ENCODE results near the gene SESN1. TPM values are rescaled to one million over a fixed set of nuclear protein-coding genes. Genes with fewer than 3 reads are reported as not detected.
A peak's percentile ranks its signal among the peaks of the same experiment; 100 is the strongest.

The SESN1 gene
- total RNA-seq, 1 donor from 2014 or later = 58.9 TPM

DNA sequence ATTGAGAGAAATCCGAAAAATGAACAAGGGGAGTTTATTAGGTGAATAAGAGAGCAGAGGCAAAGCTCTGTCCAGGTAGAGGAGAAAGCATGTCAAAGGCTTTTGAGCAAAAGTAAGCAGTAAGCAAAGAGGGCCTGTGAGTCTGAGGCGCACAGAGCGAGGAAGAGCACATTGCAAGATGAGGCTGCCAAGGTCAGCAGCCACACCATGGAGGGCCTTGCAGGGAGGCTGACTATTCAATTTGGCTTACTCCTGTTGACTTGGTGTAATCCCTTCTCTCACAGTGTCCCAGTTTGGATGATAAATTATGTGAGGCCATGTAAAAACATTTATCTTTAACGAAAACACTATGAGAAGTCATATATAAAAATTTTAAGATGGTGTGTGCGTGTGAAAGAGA is 32.4 kb downstream of the SESN1 start:
- intact Hi-C loops (cut with DNase I) = no loop called here

DNA sequence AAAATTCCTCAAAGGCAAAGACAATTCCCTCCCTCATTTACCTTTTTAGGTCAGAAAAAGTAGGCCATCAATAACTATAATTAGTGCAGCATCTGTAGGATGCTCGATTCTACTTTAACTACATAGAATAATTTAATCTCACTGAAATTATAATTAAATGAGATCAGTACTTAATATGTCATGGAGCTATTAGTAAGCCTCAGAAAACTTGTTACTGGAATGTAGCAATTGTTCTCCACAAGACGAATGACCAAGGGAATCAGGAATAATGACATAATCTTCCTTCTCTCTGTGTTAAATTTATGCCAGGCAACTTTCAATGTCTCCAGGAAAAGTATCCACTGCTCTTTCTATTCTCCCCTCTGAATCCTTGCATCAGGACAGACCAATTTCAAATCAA is 34.1 kb downstream of the SESN1 start:
- H3K27me3 ChIP-seq = no peaks in the 10 kb centered on the region
- H3K9me3 ChIP-seq = no peaks in the 10 kb centered on the region
- intact Hi-C loops (cut with DNase I) = no loop called here
- TF ChIP-seq POLR2A (IDR thresholded peaks at IDR 0.05) (no peak), POLR2AphosphoS5 (IDR thresholded peaks at IDR 0.05; ENCODE audit: insufficient read depth in 1 of 2, low read depth in 1 of 2) (no peak)
- TF ChIP-seq, protein P1, sequence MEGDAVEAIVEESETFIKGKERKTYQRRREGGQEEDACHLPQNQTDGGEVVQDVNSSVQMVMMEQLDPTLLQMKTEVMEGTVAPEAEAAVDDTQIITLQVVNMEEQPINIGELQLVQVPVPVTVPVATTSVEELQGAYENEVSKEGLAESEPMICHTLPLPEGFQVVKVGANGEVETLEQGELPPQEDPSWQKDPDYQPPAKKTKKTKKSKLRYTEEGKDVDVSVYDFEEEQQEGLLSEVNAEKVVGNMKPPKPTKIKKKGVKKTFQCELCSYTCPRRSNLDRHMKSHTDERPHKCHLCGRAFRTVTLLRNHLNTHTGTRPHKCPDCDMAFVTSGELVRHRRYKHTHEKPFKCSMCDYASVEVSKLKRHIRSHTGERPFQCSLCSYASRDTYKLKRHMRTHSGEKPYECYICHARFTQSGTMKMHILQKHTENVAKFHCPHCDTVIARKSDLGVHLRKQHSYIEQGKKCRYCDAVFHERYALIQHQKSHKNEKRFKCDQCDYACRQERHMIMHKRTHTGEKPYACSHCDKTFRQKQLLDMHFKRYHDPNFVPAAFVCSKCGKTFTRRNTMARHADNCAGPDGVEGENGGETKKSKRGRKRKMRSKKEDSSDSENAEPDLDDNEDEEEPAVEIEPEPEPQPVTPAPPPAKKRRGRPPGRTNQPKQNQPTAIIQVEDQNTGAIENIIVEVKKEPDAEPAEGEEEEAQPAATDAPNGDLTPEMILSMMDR (IDR thresholded peaks at IDR 0.05) = no peak
- no peaks in the 10 kb centered on the region for H3K36me3 ChIP-seq
- H3K4me1 ChIP-seq = peaks cover 33% of the 10 kb centered on the region
- no peak for DNase-seq (ENCODE audit: extremely low spot score in 2 of 2)
- no peak overlapping the region for H3K4me3 ChIP-seq
- H3K27ac ChIP-seq = no peak overlapping the region

More for the DNA sequence above, 32.4 kb downstream of the SESN1 start:
- no peak overlapping the region for H3K4me3 ChIP-seq
- no peak overlapping the region for H3K27ac ChIP-seq
- peaks cover 24% of the 10 kb centered on the region for H3K4me1 ChIP-seq
- no peaks in the 10 kb centered on the region for H3K36me3 ChIP-seq
- H3K9me3 ChIP-seq = no peaks in the 10 kb centered on the region
- DNase-seq (ENCODE audit: extremely low spot score in 2 of 2) = no peak
- TF ChIP-seq POLR2A (IDR thresholded peaks at IDR 0.05) (no peak), POLR2AphosphoS5 (IDR thresholded peaks at IDR 0.05; ENCODE audit: insufficient read depth in 1 of 2, low read depth in 1 of 2) (no peak)
- TF ChIP-seq, protein P1 (IDR thresholded peaks at IDR 0.05) = no peak
- no peaks in the 10 kb centered on the region for H3K27me3 ChIP-seq

DNA sequence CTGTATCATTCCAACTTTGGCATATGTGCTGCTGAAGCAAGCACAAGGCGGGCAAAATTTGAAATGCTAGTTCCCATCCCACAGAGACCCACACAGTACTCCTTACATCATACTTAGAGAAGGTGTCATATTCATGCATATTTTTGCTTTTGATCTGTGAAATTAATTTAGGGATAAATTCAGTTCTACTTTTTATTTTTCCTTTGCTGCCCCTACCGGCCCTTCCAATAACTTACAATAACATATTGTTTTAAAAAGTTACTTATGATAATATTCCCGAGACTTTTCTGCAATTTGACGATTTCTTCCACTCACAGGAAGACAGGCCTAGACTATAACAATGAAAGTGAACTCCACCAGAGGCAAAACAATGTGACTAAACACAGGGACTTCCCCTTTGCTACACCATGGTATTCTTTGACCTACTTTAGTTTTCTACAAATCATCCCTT is 35.0 kb downstream of the SESN1 start:
- Histone ChIP-seq H3K27me3 (no peaks in the 10 kb centered on the region), H3K36me3 (no peaks in the 10 kb centered on the region), H3K4me1 (peaks cover 33% of the 10 kb centered on the region), H3K27ac (no peak overlapping the region), H3K9me3 (no peaks in the 10 kb centered on the region), H3K4me3 (no peak overlapping the region)
- TF ChIP-seq POLR2A (IDR thresholded peaks at IDR 0.05) (no peak), POLR2AphosphoS5 (IDR thresholded peaks at IDR 0.05; ENCODE audit: insufficient read depth in 1 of 2, low read depth in 1 of 2) (peak in 1 of 2 donors; percentile 24)
- TF ChIP-seq, protein P1 (IDR thresholded peaks at IDR 0.05) = peak in 1 of 3 experiments; percentile 8
- intact Hi-C loops (cut with DNase I) = loop anchor here (10.0 kb wide), 1 partner anchor 1405 kb away; no protein-coding TSS in a partner anchor
- no peak for DNase-seq (ENCODE audit: extremely low spot score in 2 of 2)

DNA sequence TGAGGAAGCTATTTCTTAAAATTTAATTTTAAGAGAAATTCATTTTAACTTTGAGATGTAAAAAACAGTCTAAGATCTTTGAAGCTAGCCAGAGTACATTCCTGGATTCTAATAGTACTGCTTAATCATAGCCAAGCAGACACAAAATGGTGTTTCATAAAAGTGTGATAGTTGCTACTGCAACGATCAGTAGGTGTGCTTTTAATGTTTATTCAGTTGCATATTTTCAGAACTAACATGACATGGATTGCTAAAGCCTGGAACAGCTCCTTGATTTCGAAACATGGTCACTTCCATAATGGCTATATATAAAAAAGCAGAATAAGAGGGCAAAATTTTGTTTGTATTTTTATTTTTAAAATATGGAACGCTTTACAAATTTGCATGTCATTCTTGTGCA is 35.5 kb downstream of the SESN1 start:
- Histone ChIP-seq H3K27ac (no peak overlapping the region), H3K9me3 (no peaks in the 10 kb centered on the region), H3K27me3 (no peaks in the 10 kb centered on the region), H3K4me1 (peaks cover 33% of the 10 kb centered on the region), H3K36me3 (no peaks in the 10 kb centered on the region), H3K4me3 (no peak overlapping the region)
- intact Hi-C loops (cut with DNase I) = loop anchor here (10.0 kb wide), 1 partner anchor 1404 kb away; no protein-coding TSS in a partner anchor
- no peak for DNase-seq (ENCODE audit: extremely low spot score in 2 of 2)
- TF ChIP-seq POLR2A (IDR thresholded peaks at IDR 0.05) (no peak), POLR2AphosphoS5 (IDR thresholded peaks at IDR 0.05; ENCODE audit: insufficient read depth in 1 of 2, low read depth in 1 of 2) (no peak)

DNA sequence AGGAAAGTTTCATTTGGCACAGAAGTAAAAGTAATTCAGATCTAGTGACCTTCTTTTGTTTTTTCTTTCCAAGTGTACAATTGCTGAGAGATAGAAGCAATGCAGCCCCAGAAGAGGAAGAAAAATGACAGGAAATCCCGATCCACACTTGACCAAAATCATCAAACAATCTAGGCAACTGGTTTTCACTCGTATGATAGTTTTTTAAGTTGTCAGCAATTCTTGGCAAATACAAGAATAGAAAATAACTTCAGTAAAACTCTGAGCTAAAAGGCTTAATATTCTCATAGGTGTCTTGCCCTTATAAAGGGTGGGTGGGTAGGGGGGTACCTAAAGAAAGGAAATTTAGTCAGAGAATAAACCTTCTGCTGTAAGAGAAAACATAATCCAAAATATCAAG is 36.0 kb downstream of the SESN1 start:
- no peak for DNase-seq (ENCODE audit: extremely low spot score in 2 of 2)
- TF ChIP-seq POLR2A (IDR thresholded peaks at IDR 0.05) = no peak
- no peak for TF ChIP-seq POLR2AphosphoS5 (IDR thresholded peaks at IDR 0.05; ENCODE audit: insufficient read depth in 1 of 2, low read depth in 1 of 2)
- TF ChIP-seq, protein P1 (IDR thresholded peaks at IDR 0.05) = no peak
- H3K9me3 ChIP-seq = no peaks in the 10 kb centered on the region
- H3K4me1 ChIP-seq = peaks cover 37% of the 10 kb centered on the region
- H3K27ac ChIP-seq = no peak overlapping the region
- no peak overlapping the region for H3K4me3 ChIP-seq
- no peaks in the 10 kb centered on the region for H3K36me3 ChIP-seq
- H3K27me3 ChIP-seq = no peaks in the 10 kb centered on the region
- intact Hi-C loops (cut with DNase I) = loop anchor here (10.0 kb wide), 1 partner anchor 1404 kb away; no protein-coding TSS in a partner anchor

Measured in vagina (tissue), 2 donors.